GM19438 (cell line): Measurements from ENCODE around the gene PTPRN2.
"Not testable (repeated sequence)": the region's sequence is repeated elsewhere in the genome, so short reads cannot be mapped to it uniquely, and the experiment has no call there.

ENCODE experiments used
- ATAC-seq: cut with Tn5 transposase; IDR thresholded peaks from one replicate; pipeline ENCODE4 v1.9.1; 2021; ENCODE audit warnings: low read depth; ENCODE audit not compliant: unreplicated experiment

PTPRN2 gene

DNA sequence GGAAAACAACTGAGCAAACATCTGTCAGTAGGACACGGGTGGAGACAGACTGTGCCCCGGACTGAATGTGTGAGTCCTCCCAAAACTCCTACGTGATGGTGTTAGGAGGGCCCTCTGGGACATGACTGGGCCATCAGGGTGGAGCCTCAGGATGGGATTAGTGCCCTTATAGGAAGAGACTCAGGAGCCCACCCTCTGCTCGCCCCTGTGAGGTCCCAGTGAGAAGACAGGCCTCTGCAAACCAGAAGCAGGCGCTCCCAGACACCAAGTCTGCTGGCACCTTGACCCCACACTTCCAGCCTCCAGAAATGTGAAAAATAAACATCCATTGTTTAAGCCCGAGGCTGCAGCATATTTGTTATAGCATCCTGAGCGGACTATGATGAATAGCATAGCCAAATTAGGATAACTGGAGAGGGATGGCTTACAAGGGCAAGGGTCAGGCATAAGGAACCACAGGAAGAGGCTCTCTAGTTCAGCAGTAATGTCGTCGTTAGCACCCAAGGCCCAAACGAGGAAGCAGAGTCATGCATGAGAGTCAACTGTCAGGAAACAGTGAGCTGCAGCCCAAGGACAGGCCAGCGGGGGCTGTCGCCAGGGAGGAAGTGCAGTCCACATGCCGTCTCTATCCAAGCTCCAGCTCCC lies 50.6 kb downstream of the PTPRN2 start:
- no peak for ATAC-seq

DNA sequence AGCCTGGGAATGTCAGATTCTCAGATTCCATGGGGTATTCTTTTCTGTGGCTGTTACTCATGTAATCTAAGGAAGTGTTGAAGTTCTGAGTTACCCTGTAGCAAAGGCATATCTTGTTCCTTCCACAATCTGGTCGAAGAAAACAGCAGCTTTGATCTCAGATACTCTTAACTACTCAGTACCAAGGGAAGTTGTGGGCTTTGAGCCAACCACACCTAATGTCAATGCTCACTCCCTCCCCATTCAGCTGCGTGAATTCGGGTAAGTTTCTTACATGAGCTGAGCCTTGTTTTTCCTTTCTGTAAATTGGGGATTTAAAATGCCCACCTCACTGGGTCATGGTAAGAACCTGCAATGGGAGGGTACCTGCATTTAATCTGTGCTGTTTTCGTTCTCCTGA lies 52.5 kb downstream of the PTPRN2 start:
- no peak for ATAC-seq

DNA sequence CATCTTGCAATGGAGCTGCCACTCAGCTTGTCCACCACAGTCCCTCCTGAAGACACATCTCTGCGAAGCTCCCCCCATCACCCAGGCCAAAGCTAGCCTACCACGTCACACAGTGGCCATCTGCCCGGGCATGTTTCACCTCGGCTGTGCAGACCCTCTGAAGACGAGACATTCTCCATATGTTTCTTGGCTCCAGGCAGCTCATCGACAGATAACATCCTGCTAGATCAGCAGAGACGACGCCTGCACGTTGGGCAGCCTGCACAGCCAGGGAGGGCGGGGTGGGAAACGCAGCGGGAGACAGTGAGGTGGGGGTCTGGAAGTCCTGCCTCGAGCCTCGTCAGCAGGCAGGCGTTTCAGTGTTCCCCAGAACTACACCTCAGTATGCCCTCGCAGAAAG lies 53.0 kb downstream of the PTPRN2 start:
- no peak for ATAC-seq

DNA sequence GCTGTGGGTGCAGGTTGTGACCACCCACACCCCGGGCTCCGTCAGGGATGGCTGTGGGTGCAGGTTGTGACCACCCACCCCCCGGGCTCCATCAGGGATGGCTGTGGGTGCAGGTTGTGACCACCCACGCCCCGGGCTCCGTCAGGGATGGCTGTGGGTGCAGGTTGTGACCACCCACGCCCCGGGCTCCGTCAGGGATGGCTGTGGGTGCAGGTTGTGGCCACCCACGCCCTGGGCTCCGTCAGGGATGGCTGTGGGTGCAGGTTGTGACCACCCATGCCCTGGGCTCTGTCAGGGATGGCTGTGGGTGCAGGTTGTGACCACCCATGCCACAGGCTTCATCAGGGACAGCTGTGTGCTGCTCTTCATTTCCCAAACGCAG lies 53.5 kb downstream of the PTPRN2 start:
- not testable (repeated sequence) for ATAC-seq

DNA sequence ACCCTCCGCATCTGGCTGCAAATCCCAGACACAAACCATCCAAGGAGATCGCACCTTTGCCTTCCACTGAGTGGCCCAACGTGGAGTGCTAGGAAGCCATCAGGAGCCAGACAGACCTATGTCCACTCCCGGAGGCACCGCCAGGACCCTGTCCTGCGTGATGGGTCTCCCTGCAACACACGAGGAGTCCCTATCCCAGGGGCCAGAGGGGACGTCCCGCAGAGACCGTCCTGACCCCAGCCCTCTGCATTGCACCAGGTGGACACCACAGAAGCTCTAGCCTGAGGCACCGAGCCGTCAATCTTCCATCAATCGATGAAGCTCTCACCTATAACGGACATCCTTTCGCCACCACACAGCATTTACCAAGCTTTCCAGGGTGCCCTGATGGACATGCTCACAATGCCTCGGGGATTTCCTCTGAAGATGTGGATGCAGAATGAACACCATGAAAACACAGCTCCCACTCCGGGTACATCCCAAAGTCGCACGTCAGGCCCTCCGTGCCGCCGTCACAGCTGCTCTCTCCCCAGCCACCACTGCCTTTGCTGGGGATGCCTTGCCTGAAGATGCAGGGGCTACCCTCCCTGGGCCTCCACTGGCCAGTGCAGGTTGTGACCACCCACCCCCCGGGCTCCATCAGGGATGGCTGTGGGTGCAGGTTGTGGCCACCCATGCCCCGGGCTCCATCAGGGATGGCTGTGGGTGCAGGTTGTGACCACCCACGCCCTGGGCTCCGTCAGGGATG lies 54.1 kb downstream of the PTPRN2 start:
- no peak for ATAC-seq

DNA sequence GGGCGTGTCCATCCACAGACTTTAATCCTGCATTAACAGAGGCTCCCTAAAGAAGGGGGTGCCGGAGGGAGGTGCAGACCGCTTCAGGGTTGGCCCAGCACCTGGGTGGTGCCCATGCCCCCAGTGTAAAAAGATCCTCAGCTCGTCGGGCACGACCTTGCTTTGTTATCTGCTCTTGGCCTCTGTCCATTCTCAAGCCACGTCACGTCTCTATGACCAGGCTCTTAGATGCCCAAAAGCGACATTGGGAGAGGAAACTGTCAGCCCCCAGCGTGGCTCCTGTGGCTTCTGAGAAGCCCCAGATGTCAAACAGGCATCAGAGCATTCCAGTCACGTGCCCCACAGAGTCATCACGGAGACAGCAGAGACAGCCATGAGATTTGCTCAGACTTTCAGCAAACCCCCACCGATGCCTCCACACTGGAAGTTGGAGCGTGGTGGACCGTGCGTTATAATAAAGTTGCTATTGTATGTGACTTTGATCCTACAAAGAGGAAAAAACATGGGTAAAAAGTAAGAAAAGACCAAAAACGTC lies 55.5 kb downstream of the PTPRN2 start:
- ATAC-seq: no peak

DNA sequence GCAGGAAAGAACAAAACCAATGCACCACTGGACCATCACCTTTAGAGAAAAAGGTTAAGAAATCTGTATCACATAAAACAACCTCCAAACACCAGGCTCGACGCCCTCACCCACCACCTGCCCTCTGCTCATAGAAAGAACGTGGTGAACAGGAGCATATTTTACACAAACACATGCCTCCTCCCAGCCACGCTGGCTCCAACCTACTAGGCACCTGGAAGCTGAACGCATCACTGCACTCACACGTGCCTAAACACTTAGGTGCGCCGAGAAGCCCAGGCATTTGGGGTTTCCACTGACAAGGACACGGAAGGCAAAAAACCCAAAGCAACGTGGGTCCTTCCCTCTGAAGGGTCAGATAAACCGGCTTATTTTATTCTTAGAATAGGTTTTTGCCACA lies 56.0 kb downstream of the PTPRN2 start:
- ATAC-seq: no peak

DNA sequence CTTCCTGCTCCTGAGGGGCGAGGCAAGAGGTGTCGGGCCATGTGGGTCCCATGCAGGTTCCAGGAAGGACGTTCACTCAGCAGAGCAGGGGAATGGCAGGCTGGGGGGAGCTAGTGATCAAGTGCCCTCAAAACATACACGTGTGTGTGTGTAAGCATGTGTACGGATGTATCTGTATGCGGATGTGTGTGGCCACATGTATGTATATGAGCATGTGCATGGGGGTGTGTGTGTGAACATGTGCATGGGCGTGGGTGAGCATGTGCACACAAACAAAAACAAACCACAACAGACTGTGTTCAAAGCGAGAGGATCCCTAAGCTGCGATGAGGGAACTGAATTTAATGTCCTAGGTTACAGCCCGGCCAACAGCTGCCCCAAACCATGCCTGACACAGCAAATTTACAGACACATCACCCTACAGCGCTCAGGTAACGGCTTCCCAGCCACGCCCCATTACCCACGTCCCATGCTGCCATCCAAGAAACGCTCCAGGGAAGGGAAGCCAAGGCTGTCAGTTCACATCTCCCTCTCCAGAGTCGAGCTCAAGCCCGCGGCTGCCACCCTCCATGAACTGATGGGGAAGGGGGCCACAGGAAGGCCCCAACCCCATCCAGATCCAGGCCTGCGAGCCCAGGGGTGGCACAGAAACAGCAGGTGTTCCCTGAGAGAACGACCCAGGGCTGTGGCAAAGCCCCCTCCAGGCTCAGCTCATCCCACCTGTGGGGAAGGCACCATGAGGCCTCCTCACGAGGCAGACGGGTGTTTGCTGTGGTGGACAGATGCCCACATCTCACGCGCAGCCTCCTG lies 56.6 kb downstream of the PTPRN2 start:
- no peak for ATAC-seq

DNA sequence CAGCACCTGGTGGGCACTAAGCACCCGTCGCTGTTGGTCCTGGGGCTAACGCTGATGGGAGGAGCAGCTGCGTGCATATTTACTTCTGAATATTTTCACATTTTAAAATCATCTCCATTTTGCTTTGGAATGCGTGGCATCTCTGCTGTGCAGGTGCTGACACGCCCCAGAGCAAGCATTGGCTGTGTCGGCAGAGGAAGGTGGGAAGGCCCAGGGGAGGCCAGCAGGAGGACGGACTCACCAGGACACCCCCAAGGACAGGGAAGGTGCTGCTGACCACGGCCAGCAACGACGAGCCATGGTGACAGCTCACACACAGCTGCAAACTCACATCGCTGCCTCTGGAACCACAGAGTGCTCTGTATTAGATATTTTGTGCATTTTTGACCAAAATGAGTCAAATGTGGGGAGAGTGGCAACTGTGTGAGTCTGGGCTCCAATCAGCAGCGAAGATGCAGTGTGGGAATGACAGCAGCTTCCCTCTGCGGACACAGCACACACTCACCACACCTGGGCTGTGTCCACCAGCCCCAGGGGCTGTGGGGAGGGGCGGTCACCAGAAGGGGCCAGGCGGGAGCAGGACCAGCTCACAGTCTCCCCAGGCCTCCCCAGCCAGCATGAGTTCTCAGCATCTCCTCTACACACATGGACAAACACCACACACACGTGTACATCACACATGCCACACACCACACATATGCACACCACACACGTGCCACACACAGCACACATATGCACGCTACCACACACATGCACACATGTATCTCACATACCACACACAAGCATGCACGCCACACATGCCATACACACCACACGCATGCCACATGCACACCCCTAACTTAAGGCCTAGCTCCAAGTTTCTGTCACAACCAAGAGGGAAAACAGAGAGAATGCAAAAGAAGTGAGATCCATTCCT lies 58.2 kb downstream of the PTPRN2 start:
- no peak for ATAC-seq

DNA sequence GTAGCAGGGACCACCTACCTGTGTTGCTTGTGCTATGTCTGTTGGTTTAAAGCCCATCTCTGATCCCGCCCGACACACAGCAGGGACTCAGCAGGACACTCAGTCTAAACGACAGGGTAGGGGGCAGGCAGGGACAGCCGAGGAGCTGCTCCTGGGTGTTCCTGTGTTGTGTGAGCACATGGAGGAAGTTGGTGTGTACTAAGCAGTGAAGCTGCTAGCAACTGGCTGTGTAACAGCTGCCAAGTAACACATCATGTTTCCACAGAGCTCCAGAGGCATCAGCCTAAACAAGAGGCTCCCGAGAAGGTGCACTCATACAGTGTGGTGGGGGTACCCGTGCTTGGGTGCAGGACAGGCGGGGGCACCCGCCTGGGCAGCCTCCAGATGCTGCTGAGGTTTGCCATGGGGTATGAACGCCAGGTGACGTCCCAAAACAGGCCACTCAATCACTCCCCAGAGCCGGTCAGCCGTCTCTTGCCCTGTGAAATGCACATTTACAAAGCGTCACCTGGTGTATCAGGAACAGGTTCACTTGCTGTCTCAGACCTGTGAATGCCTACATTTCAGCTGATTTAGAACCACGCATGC lies 59.6 kb downstream of the PTPRN2 start:
- no peak for ATAC-seq

DNA sequence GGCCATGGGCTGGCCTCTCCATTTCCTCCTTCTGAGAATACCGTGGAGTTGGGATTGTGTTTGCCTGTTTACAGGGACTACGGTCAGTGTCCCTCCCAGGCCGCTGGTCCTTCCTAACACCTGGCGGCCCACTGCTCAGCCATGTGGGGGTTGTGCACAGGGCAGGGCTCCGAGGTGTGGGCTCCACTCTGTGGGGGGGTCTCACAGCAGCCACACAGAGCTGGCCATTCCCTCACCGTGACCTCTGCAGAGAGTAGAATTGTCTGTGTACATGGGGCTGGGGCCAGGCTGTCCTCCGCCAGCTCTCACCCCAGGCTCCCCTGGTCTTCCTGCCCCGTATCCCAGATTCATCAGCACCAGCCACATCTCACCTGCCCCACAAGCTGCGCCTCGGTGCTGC lies 60.1 kb downstream of the PTPRN2 start:
- no peak for ATAC-seq

DNA sequence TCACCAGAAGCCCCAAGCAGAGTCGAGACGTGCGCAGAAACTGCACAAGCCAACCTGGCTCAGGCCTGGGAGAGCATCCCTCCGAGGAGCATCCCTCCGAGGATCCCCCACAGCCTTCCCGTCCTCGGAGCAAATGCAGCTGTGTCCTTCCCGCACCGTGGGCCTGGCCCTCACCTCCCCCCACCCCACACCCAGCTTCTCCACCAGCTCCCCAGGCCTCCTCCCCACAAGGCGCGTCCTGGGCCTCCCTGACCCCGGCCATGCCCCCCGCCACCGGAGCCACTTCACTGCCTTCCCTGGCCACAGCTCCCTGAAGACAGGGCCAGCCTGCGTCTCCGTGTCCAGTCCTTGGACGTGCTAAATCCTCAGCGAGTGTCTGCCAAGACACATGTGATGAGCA lies 60.6 kb downstream of the PTPRN2 start:
- ATAC-seq: no peak

DNA sequence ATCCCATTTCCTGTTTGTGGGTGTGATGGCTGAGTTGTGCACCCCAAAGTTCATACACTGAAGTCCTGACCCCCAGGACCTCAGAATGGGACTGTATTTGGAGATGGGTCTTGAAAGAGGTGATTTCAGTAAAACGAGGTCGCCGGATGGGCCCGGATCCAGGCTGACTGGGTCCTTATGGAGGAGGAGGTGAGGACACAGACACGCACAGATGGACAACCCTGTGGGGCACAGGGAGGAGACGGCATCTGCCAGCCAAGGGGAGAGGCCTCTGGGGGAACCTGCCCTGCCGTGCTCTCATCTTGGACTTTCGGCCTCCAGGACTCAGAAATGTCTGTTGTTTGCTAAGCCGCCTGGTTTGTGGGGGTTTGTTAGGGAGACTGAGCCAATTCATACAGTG lies 61.1 kb downstream of the PTPRN2 start:
- ATAC-seq: no peak

DNA sequence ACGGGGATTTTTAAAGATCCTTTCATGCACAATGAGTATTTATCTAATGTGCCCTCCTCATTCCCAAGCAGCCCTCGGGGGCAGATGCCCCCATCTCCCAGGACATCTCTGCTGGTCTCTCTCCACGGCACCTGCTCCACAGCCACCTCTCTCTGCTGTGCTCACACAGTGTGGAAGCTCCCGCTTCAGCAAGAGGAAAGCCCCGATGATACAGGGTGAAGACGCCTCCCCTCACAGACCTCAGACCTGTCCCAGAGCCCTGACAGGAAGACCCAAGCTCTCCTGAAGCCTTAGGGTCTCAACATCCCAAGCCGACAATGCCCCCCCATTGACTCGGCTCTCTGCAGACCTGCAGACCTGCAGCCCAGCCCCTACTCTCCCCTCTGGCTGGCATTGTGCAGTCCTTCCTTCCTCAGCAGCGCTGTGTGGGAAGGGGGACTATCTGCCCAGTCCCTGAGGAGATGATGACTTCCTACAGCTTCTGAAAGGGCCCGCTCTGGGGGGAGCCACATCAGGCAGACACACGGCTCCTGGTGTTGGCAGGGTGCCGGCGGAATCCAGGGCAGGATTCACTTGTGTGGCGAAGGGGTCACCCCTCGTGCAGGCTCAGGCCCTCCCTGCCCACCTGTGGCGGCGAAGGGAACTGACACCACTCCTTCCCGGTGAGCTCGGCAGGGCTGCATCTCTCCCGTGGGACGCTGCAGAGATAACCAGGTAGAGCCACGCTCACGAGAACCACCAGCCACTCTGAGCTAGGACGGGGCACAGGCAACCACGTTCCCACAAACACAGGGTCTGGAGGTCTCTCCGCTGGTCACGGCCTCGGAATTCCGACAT lies 61.8 kb downstream of the PTPRN2 start:
- no peak for ATAC-seq

DNA sequence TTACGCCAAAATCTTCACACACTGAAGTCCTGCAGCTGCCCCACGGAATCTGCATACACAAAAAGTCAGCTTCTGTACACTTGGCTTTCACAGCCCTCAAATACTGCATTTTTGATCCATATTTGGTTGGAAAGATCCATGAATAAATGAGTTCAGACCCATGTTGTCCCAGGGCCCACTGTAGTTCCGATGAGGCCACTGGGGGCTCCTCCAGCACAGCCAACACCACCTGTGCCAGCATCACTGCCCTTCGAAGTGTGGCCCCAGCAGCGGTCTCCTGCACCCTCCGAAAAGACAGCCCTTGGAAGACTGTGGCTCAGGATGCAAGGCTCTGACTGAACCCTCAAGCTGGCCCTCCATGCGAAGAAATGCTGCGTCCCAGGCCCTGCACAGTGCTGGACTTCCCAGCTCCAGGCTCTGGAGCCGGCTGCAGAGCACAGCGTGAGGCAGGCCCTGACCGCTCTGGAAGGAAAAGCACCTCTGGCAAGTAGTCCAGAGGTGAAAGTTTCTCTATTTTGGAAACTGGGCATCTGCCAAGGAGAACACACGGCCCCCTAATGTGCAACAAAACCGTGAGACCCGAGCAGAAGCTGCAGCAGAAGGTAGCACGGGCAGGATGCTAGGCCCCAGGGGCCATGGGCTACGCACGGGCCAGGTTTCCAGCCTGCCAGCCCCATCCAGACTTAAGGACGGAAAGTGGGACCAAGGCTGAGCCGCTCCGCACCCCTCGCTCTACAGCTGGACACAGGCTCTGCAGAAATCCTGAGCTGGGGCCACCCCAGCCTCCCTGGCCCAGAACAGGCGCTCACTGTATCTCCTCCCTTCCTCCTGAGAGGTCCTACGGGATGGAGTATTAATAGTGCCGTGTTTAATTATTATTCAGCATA lies 62.6 kb downstream of the PTPRN2 start:
- no peak for ATAC-seq

DNA sequence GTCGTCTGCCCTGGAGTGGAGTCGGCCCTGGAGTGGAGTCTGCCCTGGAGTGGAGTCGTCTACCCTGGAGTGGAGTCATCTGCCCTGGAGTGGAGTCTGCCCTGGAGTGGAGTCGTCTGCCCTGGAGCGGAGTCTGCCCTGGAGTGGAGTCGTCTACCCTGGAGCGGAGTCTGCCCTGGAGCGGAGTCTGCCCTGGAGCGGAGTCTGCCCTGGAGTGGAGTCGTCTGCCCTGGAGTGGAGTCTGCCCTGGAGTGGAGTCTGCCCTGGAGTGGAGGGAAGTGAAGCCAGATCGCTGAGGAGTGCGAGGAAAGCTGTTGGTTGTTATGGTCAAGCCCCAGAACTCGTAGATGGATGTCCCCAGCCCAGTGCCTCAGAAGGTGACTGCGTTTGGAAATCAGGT lies 63.3 kb downstream of the PTPRN2 start:
- ATAC-seq: not testable (repeated sequence)

DNA sequence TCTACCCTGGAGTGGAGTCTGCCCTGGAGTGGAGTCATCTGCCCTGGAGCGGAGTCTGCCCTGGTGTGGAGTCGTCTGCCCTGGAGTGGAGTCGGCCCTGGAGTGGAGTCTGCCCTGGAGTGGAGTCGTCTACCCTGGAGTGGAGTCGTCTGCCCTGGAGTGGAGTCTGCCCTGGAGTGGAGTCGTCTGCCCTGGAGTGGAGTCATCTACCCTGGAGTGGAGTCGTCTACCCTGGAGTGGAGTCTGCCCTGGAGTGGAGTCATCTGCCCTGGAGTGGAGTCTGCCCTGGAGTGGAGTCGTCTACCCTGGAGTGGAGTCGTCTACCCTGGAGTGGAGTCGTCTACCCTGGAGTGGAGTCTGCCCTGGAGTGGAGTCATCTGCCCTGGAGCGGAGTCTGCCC lies 63.7 kb downstream of the PTPRN2 start:
- not testable (repeated sequence) for ATAC-seq
